ENCODE measurements around the gene CELA1.

CELA1 gene

DNA sequence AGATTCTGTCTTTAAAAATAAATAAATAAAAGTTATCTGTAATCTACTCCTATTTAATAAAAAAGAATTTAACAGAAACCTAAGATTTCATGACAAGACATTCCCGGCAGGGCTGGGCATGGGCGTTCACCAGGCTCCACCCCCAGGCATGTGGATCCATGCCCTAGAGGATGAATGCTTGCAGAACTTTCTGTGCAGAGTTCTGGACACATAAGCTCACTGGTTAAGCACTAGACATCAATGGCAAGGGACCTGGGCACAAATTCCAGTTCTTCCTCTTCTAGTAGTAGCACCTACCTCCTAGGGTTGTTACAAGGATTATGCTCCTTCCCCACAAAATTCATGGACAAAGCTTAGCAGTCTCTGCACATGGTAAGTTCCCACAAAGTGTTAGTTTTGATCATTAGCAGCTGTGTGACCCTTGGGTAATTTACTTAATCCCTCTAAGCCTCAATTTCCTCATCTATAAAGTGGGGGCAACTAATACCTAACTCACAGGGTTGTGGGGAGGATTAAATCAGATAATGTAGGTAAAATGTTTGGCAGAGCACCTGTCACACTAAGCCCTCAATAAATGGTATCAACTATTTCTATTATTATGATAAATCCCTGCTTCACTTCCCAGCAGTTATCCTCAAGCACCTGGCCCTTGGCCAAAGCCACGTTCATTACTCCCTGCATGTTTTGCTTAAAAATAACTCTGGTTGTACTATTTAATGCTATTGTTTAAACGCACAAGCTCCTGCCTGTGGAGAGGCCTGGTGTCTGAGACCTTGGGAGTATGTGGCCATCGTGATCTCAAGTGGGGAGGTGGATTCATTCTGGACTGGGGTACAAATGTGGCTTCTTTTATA, 35.0 kb upstream of the CELA1 start:
- no peak overlapping the region for H3K4me3 Mint-ChIP-seq
- H3K27me3 Mint-ChIP-seq: no peaks in the 10 kb centered on the region
- ATAC-seq: no peak
- H3K36me3 Mint-ChIP-seq: peaks cover 47% of the 10 kb centered on the region
- no peak overlapping the region for H3K27ac Mint-ChIP-seq
- peaks cover 43% of the 10 kb centered on the region for H3K4me1 Mint-ChIP-seq
- no peaks in the 10 kb centered on the region for H3K9me3 Mint-ChIP-seq

DNA sequence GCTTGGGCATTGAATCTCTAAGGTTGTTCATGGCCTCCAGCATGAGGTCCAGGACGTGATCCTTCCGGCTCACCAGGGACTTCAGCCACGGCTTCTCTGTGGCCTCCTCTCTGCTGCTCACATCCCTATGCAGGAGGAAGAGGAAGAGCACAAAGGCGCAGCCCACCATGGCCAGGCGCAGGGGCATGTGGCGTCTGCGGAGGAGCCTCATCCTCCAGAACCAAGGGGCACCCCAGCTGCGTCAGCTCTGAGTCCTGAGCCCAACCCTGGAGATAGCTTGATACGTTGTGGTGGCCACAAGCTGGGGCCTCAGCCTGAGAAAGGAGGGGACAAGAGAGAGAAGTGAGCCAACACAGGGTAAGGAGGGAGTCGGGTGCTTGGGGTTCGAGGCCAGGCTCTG, 33.1 kb upstream of the CELA1 start:
- H3K27me3 Mint-ChIP-seq: no peaks in the 10 kb centered on the region
- H3K36me3 Mint-ChIP-seq: peaks cover 56% of the 10 kb centered on the region
- peaks cover 43% of the 10 kb centered on the region for H3K4me1 Mint-ChIP-seq
- no peaks in the 10 kb centered on the region for H3K9me3 Mint-ChIP-seq
- no peak overlapping the region for H3K4me3 Mint-ChIP-seq
- no peak for ATAC-seq
- H3K27ac Mint-ChIP-seq: no peak overlapping the region

DNA sequence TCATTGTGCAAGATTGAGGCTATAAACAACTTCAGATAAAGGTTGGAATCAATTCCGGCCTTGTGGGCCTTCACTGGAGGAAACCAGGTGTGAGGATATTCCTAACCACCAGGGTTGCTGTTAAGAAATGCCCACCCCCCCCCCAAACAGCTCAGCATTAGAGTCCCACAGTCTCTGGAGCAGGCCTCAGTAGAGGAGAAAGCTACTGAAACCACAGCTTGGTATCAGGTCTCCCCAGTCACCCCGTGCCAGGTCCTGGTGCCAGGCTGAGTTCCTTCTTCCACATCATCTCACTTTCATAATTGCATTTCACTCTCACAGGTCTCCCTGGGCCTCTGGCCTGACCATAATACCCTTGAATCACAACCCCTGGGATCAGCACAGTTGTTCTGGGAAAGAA, 32.3 kb upstream of the CELA1 start:
- no peak for ATAC-seq
- no peak overlapping the region for H3K4me3 Mint-ChIP-seq
- no peak overlapping the region for H3K27ac Mint-ChIP-seq
- no peaks in the 10 kb centered on the region for H3K9me3 Mint-ChIP-seq
- peaks cover 38% of the 10 kb centered on the region for H3K4me1 Mint-ChIP-seq
- H3K27me3 Mint-ChIP-seq: no peaks in the 10 kb centered on the region
- peaks cover 61% of the 10 kb centered on the region for H3K36me3 Mint-ChIP-seq

DNA sequence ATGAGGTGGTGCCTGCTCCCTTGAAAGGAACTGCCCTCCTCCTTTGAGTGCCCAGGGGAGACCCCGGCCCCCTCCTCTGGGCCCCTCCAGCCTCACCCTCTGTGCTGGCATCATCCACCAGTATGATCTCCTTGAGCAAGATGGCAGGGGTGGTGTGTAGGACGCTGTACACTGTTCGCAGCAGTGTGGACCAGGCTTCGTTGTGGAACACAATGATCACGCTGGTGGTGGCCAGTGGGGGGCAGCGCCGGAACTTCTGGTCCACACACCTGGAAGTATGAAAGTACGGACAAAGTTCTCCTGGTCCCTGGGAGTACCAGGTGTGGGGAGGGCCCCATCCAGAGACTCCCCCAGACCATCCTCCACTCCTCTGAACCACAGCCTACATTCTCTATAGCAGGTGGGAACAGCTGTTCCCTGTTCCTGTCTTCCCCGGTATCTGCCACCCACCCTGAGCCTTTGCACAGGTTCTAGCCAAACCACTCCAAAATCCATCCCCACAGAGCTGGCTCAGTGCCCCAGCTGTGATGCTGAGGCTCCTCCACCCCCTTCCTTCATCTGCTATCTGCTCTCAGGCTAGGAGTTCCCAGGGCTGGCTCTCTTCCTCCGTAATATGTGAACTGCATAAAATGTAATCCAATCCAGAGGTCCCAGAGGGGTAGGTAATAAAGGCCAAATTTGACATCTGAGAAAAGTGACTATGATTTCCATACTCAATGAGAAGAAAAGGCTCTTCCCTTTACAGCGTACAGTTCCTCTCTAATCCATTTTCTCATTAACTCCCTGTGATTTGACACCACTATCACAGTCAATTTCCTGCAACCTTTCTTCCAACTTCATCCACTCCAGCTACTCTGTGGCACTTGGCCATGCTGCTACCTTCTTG, 30.9 kb upstream of the CELA1 start:
- no peaks in the 10 kb centered on the region for H3K27me3 Mint-ChIP-seq
- no peak overlapping the region for H3K4me3 Mint-ChIP-seq
- H3K36me3 Mint-ChIP-seq: peaks cover 68% of the 10 kb centered on the region
- peaks cover 33% of the 10 kb centered on the region for H3K4me1 Mint-ChIP-seq
- no peak overlapping the region for H3K27ac Mint-ChIP-seq
- no peak for ATAC-seq
- H3K9me3 Mint-ChIP-seq: no peaks in the 10 kb centered on the region

DNA sequence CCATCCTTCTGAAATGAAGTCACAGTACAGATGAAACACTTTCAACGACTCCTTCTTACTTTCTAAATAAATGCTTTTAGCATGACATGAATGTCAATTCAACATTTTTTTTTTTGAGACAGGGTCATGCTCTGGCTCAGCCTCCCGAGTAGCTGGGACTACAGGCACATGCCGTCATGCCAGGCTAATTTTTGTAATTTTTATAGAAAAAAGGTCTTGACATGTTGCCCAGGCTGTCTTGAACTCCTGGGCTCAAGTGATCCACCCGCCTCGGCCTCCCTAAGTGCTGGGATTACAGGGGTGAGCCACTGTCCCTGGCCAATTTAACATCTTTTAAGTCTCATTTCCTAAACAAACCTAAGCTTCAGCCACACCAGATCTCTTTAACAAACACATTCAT, 28.4 kb upstream of the CELA1 start:
- Mint-ChIP-seq H3K27me3 (no peaks in the 10 kb centered on the region), H3K4me3 (no peak overlapping the region), H3K36me3 (peaks cover 55% of the 10 kb centered on the region), H3K27ac (no peak overlapping the region), H3K9me3 (no peaks in the 10 kb centered on the region), H3K4me1 (peaks cover 35% of the 10 kb centered on the region)
- ATAC-seq: no peak

DNA sequence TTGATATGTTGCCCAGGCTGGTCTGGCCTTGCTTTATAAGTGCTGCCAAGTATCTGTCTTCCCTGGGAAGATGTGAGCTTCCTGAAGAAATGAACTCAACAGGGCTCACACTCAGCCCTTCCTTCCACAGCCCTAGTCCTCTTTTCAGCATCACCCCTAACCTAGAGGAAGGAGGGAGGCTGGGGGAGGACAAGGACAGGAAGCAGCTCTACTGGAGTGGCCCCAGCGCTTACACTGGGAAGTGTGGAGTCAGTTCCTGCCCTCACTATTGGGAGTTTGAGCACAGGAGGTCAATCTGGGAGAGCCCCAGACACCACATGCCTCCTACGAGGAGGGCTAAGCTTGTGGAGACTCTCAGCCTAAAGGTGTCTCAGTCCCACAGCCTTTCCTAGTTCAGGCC, 27.9 kb upstream of the CELA1 start:
- Mint-ChIP-seq H3K9me3 (no peaks in the 10 kb centered on the region), H3K36me3 (peaks cover 50% of the 10 kb centered on the region), H3K27ac (no peak overlapping the region), H3K4me3 (no peak overlapping the region), H3K4me1 (peaks cover 40% of the 10 kb centered on the region), H3K27me3 (no peaks in the 10 kb centered on the region)
- no peak for ATAC-seq

DNA sequence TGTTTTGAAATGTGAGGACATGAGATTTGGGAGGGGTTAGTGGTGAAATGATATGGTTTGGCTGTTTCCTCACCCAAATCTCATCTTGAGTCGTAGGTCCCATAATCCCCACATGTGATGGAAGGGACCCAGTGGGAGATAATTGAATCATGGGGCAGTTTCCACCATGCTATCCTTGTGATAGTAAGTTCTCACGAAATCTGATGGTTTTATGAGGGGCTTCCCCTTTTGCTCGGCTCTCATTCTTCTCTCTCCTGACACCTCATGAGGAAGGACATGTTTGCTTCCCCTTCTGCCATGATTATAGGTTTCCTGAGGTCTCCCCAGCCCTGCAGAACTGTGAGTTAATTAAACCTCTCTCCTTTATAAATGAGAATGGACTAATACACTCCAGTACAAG, 26.7 kb upstream of the CELA1 start:
- H3K27me3 Mint-ChIP-seq: no peaks in the 10 kb centered on the region
- no peaks in the 10 kb centered on the region for H3K9me3 Mint-ChIP-seq
- ATAC-seq: no peak
- H3K4me3 Mint-ChIP-seq: no peak overlapping the region
- no peak overlapping the region for H3K27ac Mint-ChIP-seq
- peaks cover 44% of the 10 kb centered on the region for H3K4me1 Mint-ChIP-seq
- peaks cover 42% of the 10 kb centered on the region for H3K36me3 Mint-ChIP-seq

DNA sequence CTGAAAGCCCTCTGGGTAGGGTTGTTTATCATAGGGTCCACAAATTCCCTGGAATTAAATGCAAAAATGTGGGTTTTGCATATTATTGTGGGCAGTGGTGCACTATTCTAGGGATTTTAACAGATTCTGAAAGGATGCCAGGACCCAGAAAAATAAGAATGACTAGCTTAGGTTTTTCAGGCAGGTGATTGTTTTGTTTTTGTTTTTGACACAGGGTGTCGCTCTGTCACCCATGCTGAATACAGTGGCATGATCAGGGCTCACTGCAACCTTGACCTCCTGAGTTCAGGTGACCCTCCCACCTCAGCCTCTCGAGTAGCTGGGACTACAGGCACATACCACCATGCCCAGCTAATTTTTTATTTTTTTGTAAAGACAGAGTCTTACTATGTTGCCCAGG, 25.5 kb upstream of the CELA1 start:
- no peak for ATAC-seq
- H3K4me1 Mint-ChIP-seq: peaks cover 44% of the 10 kb centered on the region
- H3K27me3 Mint-ChIP-seq: no peaks in the 10 kb centered on the region
- H3K4me3 Mint-ChIP-seq: no peak overlapping the region
- H3K36me3 Mint-ChIP-seq: peaks cover 30% of the 10 kb centered on the region
- H3K27ac Mint-ChIP-seq: no peak overlapping the region
- H3K9me3 Mint-ChIP-seq: no peaks in the 10 kb centered on the region

DNA sequence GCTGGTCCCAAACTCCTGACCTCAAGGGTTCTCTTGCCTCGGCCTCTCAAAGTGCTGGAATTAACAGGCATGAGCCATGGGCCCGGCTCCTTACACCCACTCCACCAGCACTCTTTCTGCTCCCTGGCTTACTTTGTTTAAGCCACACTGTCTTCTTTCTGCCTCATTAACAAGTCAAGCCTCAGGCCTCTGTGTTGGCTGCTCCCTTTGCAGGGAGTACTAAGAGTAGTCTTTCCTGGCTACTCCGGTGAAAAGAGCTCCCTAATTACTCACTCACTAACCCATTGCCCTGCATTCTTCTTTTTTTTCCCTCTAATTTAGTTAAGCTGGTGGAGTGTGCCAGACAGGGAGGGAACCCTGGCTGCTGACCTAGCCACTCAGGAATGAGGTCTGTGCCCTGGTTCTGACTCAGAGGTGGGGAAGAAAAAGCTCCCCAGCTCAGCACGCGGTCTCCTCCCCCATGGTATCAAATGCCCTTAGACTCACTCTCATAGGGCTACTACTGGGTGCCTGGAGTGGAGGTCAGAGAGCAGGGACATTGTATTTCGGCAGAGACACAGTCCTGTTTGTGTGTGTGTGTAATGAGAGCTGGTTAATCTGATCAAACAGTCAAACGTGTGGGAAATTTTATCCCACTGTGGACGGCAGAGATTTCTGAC, 24.9 kb upstream of the CELA1 start:
- H3K36me3 Mint-ChIP-seq: peaks cover 30% of the 10 kb centered on the region
- H3K4me3 Mint-ChIP-seq: no peak overlapping the region
- no peaks in the 10 kb centered on the region for H3K9me3 Mint-ChIP-seq
- no peak for ATAC-seq
- H3K27me3 Mint-ChIP-seq: no peaks in the 10 kb centered on the region
- peaks cover 44% of the 10 kb centered on the region for H3K4me1 Mint-ChIP-seq
- peak overlapping the region; percentile 15 for H3K27ac Mint-ChIP-seq

DNA sequence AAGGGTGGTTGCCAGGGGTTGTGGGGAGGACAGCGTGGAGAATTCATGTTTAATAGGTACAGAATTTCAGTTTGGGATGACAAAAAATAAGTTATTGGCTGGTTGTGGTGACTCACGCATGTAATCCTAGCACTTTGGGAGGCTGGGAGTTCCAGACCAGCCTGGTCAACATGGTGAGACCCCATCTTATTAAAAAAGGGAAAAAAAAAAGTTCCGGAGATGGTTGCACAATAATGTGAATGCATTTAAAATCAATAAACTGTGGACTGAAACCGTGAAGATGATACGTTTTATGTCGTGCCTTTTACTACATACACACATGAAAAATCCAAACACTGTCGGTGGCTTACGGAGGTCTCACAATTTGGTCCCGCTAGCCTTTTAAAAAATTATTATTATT, 24.2 kb upstream of the CELA1 start:
- Mint-ChIP-seq H3K27me3 (no peaks in the 10 kb centered on the region), H3K4me3 (no peak overlapping the region), H3K36me3 (peaks cover 30% of the 10 kb centered on the region), H3K9me3 (no peaks in the 10 kb centered on the region), H3K27ac (no peak overlapping the region), H3K4me1 (peaks cover 44% of the 10 kb centered on the region)
- ATAC-seq: no peak

DNA sequence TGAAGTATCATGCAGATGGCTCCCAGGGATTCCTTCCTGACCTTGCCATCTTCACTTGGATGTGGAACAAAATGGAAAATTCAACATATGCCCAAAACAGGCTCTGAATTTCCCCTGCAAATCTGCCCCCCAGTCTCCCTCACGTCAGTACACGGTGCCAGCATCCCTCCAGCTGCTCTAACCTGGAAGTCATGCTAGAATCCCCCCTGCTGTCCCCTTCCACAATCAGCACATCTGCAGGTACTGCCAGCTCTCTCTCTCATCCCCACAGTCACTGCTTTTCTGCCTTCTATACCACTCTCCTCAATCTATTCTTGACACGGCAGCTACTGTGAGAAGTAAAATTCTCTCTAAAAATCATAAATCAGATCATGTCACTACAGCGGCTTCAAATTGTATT, 23.1 kb upstream of the CELA1 start:
- H3K27ac Mint-ChIP-seq: peak overlapping the region; percentile 56
- H3K4me3 Mint-ChIP-seq: peak overlapping the region; percentile 28
- H3K9me3 Mint-ChIP-seq: no peaks in the 10 kb centered on the region
- ATAC-seq: no peak
- peaks cover 44% of the 10 kb centered on the region for H3K4me1 Mint-ChIP-seq
- peaks cover 21% of the 10 kb centered on the region for H3K36me3 Mint-ChIP-seq
- no peaks in the 10 kb centered on the region for H3K27me3 Mint-ChIP-seq

DNA sequence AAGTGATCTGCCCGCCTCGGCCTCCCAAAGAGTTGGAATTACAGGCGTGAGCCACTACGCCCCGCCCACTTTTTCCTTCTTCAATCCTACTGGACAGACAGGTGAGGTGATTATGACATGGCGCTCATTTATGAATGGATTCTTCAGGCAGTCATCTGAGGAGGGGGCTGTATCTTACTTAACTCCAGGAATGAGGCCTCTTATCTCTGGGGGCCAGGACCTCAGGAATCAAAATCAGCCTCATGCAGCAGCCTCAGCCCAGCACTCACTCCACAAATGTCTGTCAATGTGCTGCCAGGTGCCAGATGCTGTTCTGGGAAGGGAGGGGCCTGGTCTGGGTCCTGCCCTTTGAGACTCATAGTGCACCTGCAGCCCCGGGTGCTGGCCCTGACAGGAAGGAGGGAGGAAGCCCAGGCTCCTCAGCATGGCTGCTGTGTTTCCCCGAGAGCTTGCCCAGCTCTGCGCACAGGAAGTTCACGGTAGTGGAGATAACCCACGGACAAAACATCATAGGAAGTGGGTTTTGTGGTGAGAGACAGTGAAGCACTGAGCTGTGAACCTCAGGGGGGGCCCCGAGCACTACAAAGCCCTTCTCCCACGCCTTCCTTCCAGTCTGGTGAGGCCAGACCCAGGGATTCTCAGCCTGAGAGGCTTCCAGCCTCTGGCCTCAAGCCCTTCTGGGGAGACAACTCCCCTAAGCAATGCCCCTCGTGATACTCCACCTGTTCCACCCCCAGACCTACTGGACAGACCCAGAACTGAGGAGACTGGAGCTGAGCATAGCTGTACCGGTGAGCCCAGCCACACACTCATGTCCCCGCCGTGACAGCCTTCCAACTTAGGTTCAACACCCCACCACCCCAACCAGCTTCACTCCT, 22.4 kb upstream of the CELA1 start:
- H3K9me3 Mint-ChIP-seq: no peaks in the 10 kb centered on the region
- peaks cover 19% of the 10 kb centered on the region for H3K36me3 Mint-ChIP-seq
- H3K4me1 Mint-ChIP-seq: peaks cover 44% of the 10 kb centered on the region
- peak overlapping the region; percentile 50 for H3K4me3 Mint-ChIP-seq
- peak; percentile 99 for ATAC-seq
- H3K27me3 Mint-ChIP-seq: no peaks in the 10 kb centered on the region
- H3K27ac Mint-ChIP-seq: peak overlapping the region; percentile 56

DNA sequence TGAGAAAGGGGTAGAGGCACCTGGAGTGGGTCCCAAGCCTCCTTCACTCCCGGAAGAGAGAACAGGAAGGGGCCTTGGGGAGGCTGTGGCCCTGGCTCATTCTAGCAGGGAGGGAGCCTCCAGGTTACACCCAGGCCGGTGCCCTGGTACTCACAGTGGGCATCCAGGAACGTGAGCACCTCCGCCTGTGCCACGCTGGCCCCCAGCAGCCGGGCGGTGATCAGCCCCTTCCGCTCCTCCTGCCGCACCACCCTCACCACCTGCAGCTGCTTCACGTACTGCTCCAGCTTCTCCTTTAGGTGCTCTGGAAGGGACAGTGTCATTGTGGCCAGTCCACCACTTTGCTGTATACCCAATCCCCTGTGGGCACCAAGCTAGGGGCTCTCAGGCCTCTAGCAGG, 18.8 kb upstream of the CELA1 start:
- H3K36me3 Mint-ChIP-seq: peaks cover 33% of the 10 kb centered on the region
- H3K4me1 Mint-ChIP-seq: peaks cover 41% of the 10 kb centered on the region

DNA sequence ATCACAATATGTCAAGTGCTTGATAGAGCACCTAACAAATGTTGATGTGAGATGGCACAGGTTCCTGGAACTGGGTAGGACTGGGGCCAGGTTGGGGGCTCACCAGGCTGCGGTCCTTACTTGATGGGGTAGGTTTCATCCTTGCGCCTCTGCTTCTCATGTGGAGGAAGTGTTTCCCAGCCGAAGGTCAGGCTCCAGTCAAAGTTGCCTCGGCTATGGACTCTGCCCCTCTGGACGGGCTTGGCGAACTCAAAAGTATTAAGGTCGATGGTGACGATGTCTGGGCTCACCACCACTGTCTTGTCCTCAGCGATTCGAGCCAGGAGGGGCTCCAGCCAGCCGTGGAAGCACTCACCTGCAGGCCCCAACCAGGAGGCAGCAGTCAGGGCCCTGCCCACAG, 17.5 kb upstream of the CELA1 start:
- no peak overlapping the region for H3K4me3 Mint-ChIP-seq
- H3K4me1 Mint-ChIP-seq: peaks cover 42% of the 10 kb centered on the region
- H3K9me3 Mint-ChIP-seq: no peaks in the 10 kb centered on the region
- no peak overlapping the region for H3K27ac Mint-ChIP-seq
- H3K27me3 Mint-ChIP-seq: peaks cover 16% of the 10 kb centered on the region
- H3K36me3 Mint-ChIP-seq: peaks cover 43% of the 10 kb centered on the region
- no peak for ATAC-seq

More for the DNA sequence above, 18.8 kb upstream of the CELA1 start:
- no peak overlapping the region for H3K27ac Mint-ChIP-seq
- H3K27me3 Mint-ChIP-seq: peaks cover 14% of the 10 kb centered on the region
- no peak for ATAC-seq
- H3K4me3 Mint-ChIP-seq: no peak overlapping the region
- no peaks in the 10 kb centered on the region for H3K9me3 Mint-ChIP-seq

Measured in stimulated activated memory B cell treated with anti-CD40 and anti-IgM and Interleukin-4, amounts not matched to agents 10 μg/mL and 1 μg/mL and 100 μg/mL, for 72 hours (primary cell).